Measurements from ENCODE around the gene ARID1B. TPM values are rescaled to one million over a fixed set of nuclear protein-coding genes. Genes with fewer than 3 reads are reported as not detected.

The ARID1B gene
- total and polyA plus RNA-seq, 10 of the 15 experiments (the other 5 are each of a cell fraction or from before 2014, with no cell fraction given), result 24.7 to 133 (median 54.6) TPM

GRCh38 chr6:157075549-157076450 lies 298.6 kb downstream of the ARID1B start (continued):
- TF ChIP-seq MTA3 (IDR thresholded peaks at IDR 0.05; ENCODE audit: borderline replicate concordance, low read length) (peak; percentile 91; the same call in 1 of the 2 replicates), ATF2 (IDR thresholded peaks at IDR 0.05; ENCODE audit: low read length) (peak; percentile 90), EED (IDR thresholded peaks at IDR 0.05; ENCODE audit: low read depth) (peak; percentile 90), TBL1XR1 (IDR thresholded peaks at IDR 0.05; ENCODE audit: low read depth, low read length) (no peak), SKIL (IDR thresholded peaks at IDR 0.05; ENCODE audit: low read depth, poor library complexity, severe bottlenecking) (peak; percentile 50), NBN (IDR thresholded peaks at IDR 0.05) (peak; percentile 51; the same call in 1 of the 2 replicates), ETV6 (conservative IDR thresholded peaks at IDR 0.05 in 1 of 2, IDR thresholded peaks at IDR 0.05 in 1 of 2; ENCODE audit: borderline replicate concordance in 1 of 2, low read depth in 1 of 2) (peak in 1 of 2 experiments; percentile 81; a peak in 1 of 4 replicates), BMI1 (IDR thresholded peaks at IDR 0.05; ENCODE audit: borderline replicate concordance) (no peak)

- H3K4me3 ChIP-seq, result no peak overlapping the region
- no peak for TF ChIP-seq IRF4 (IDR thresholded peaks at IDR 0.05; ENCODE audit: low read depth, low read length)
- TF ChIP-seq PRDM15 (CRISPR knock-in tag; IDR thresholded peaks at IDR 0.05), result no peak
- TF ChIP-seq POLR2AphosphoS2 (IDR thresholded peaks at IDR 0.05; ENCODE audit: low read depth, low read length), result no peak
- TF ChIP-seq RBBP5 (conservative IDR thresholded peaks at IDR 0.05), result no peak
- no peak for TF ChIP-seq ZBED1 (IDR thresholded peaks at IDR 0.05; ENCODE audit: borderline replicate concordance)
- no peak for TF ChIP-seq ZSCAN29 (IDR thresholded peaks at IDR 0.05)
- TF ChIP-seq NR2C1 (IDR thresholded peaks at IDR 0.05), result no peak
Measured at GRCh38 chr6:157076451-157076822, 299.3 kb downstream of the ARID1B start.

More at GRCh38 chr6:157076451-157076822, 299.3 kb downstream of the ARID1B start:
- peaks cover 9% of the 10 kb centered on the region for H4K20me1 ChIP-seq (ENCODE audit: control insufficient read depth, insufficient read depth)
- intact Hi-C loops (cut with micrococcal nuclease; ENCODE audit: unreplicated experiment) (no loop called here), in situ Hi-C loops (cut with MboI) (no loop called here)
- no peaks in the 10 kb centered on the region; a peak in 2 of 4 replicates for H3K36me3 ChIP-seq (ENCODE audit: control insufficient read depth in 2 of 2, insufficient read depth in 2 of 2, low read length in 1 of 2)
- H3K27ac ChIP-seq (ENCODE audit: control insufficient read depth, insufficient read depth), result no peak overlapping the region
- no TSS peak for BruUV-seq (replicated peaks)
- H3K4me2 ChIP-seq (ENCODE audit: control insufficient read depth, insufficient read depth), result peak overlapping the region; percentile 85
- ChIA-PET CTCF (no interaction called here), SMC1A (ENCODE audit: uncharacterized antibody, unreplicated experiment) (no interaction called here), RAD21 (ENCODE audit: unreplicated experiment) (no interaction called here), POLR2A (no interaction called here)
- peaks cover 19% of the 10 kb centered on the region for H3K4me1 ChIP-seq (ENCODE audit: control insufficient read depth, insufficient read depth, low read length)
- H2AFZ ChIP-seq (ENCODE audit: control insufficient read depth, low read depth, low read length), result no peak overlapping the region
- no peak for FAIRE-seq
- no peak for ATAC-seq
- H3K9ac ChIP-seq (ENCODE audit: control insufficient read depth, insufficient read depth, low read length), result no peak overlapping the region
- H3K9me3 ChIP-seq (replicated peaks; ENCODE audit: control insufficient read depth, insufficient read depth, low read length), result no peaks in the 10 kb centered on the region
- peaks cover 12% of the 10 kb centered on the region for H3K79me2 ChIP-seq (ENCODE audit: control insufficient read depth, insufficient read depth, low read length)
- no peak for DNase-seq (ENCODE audit: low read depth, low spot score)
- H3K27me3 ChIP-seq (replicated peaks in 1 of 2; ENCODE audit: control insufficient read depth in 2 of 2, insufficient read depth in 2 of 2, low read length in 1 of 2), result no peaks in the 10 kb centered on the region

Measured in GM12878 (cell line).